Erythroblast (primary cell): ENCODE measurements around the gene CR2.

Experiments used
- GATA1 ChIP-seq: IDR thresholded peaks from 2 replicates; pipeline ENCODE4 v1.6.1; 2011; ENCODE audit warnings: low read depth, mild to moderate bottlenecking, control low read depth, low read length, moderate library complexity
- POLR2A ChIP-seq: IDR thresholded peaks from 2 replicates; pipeline ENCODE4 v1.6.1; 2011; ENCODE audit warnings: mild to moderate bottlenecking, low read length

DNA sequence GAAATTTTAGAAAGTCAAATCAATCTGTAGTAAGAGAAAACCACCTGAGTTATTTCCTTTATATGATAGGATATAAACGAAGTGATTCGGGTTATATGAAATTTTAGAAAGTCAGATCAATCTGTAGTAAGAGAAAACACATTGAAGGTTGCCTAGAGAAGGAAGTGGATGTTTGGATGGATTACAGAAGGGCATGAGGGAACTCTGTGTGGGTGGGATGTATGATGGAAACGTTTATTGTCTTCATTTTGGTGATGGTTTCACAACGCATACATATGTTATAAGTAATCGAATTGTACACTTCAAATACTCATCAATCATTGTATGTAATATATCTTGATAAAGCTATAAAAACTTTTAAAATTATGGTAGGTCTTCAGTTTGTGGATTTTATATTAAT is 46.9 kb downstream of the CR2 start:
- TF ChIP-seq POLR2A (no peak), GATA1 (no peak)
